Measurements from ENCODE around the gene CDH2.

Gene CDH2

DNA sequence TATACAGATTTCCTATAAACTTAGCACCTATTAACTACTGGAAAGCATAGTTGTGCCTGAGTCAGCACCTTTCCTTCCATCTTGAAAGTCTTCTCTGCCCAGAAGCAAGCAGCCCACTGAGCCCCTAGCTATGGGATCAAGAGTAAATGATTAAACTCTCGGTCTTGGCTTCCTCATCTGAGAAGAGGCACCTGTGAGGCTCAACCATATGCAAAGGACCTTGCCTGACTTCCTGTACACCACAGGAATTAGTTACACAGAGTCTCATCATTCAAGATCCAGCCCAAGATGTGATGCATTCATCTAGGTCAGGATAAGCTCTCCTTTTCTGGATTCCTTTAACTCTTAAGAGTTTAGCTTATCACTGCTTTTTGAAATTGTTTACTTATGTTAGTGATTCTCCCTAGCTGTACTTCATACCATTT is 96.0 kb downstream of the CDH2 start:
- DNase-seq = no peak

DNA sequence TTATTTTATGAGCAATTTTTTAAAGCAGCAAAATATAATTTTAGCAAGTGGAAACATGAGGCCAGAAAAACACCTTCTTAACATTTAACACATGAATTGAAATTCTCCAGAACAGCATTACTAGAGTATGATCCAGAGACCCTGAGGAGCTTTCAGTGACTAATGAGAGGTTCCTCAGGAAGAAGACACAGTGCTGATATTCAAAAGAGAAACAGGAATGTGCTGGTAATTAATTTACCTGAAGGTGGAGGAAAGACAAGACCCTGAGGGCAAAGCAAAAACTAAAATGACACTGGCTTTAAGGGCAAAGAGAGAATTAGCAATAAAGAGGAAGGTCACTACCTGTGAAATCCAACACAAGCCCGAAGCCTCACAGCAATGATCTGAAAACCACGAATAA is 97.0 kb downstream of the CDH2 start:
- DNase-seq = no peak

DNA sequence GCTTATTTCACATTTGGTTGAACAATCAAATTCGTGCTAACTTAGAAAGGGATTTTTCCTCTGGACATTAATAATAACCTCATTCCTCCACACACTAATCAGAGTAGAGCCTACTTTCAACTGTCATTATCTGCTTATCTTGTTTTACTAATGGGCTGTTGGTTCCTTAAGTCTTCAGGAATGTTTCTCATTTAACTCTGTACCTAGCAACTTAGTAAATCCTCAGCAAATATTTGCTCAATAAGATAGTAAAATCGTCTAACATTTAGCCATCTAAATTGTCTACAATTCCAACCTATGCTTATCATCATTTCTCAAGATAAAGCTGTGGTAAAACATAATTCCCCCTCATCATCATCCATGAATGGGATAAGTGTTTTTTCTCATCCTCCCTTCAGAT is 98.1 kb downstream of the CDH2 start:
- no peak for DNase-seq

DNA sequence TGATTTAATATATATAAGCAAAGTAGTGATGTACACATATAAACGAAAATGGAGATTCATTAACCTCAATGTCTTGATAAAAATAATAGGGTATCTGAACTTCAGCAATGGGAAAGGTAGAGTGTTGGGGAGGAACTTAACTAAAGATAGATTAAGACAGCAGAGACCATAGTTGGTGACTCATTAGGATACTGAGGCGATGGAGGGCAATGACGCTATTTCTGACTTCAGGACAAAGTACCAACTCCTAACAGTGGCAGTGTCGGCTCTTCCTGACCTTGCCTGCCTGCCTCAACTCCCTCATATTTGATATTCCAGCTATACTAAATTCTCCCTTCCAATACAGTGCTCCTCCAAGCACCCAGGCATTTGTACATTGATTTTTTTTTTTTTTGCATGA is 98.6 kb downstream of the CDH2 start:
- no peak for DNase-seq

DNA sequence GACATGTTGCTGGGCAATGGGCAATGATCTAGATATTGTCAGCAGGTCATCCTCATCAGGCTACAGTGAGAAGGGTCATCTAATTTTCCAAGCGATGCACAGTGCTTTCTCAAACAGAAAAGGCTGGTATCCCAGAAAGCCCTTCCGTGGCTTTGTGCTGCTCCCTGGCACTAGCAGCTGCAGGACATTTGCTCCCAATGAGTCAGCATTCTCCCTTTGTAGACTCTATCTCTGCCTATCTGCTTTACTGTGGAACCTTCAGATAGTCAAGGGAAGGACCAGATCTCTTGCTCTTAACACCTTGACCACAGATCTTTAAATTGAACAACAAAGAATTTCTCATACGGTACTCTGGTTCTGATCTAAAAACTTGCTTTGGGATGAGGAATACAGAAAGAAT is 101.4 kb downstream of the CDH2 start:
- no peak for DNase-seq

DNA sequence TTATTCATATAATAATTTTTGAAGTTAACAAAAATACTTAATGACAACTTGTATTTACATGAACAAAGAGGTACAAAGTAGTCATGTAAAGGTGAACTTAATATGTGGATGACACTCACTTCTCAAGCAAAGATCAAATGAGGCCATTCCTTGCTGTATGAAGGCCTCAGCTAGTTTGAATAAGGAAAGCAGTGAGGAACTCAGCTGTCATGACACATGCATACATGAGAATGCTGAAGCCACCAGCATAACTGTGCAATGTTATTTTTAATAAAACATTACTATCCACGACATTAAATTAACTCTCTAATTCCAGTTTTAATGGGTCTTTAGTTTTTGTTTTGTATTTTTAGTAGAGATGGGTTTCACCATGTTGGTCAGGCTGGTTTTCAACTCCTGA is 102.9 kb downstream of the CDH2 start:
- no peak for DNase-seq

- no peak for DNase-seq
These were observed 103.3 kb downstream of the CDH2 start for GRCh38 chr18:28073658-28074057.

DNA sequence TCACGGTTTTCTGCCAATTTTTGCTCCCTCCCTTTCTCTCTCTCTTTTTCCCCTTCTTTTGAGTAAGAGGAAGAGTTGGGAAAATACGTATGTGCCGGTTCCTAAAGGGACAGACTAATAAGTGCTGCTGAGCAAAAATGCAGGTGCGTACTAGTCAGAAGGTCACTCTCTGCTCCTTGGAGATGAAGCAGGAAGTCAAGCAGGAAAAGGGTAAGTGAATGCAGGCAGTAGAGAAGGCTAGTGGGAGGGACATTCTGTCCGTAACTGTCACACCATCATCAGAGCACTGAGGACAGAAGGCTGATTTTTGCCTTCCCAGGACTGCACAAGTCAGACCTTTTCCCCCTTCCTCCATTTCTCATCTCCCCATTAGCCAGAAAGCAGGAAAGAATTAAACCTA is 105.7 kb downstream of the CDH2 start:
- no peak for DNase-seq

DNA sequence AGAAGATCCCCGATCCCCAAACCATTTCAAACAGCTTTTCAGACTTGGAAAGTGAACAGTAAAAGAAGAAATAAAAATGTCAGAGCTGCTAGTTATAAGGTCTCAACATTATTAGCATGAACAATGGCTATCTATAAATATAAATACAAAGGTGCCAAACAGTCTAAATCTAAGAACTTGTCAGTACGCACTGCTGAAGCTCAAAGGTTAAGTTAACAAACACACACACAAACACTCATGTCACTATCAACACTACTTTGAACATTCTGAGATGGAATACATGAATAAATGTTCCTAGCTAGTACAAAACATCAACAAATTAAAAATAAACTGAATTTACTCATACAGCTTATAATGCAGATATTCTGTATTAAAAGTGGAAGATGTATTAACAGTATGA is 108.7 kb downstream of the CDH2 start:
- DNase-seq = no peak

DNA sequence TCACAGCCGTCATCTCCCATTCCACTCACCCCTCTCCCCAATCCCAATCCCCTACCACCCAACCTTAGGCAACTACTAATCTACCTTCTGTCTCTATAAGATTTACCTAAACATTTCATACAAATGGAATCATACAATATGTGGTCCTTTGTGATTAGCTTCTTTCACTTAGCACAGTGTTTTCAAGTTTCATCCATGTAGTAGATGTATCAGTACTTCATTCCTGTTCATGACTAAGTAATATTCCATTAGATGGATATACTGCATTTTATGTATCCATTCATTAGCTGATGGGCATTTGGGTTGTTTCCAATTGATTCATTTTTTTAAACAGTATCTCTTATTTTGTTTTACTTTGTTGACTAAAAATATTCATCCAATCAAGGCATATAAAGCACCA is 109.6 kb downstream of the CDH2 start:
- no peak for DNase-seq

DNA sequence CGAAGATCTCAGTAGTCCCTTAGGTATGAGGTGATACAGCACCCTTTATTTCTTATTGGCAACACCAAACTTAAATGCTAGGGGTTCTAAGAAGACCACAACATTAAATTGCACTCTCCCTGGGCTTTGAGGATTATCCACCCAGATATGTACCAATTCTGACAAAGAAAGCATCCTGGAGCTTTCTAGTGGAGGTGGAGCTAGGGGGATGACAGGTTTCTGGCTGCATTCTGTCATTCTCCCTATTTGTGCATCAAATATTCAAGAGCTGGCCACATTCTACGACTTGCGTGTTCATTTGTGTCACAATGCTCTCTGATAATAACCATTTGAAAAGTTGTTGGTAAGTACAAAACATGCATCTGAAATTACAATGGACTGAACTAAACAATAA is 111.1 kb downstream of the CDH2 start:
- DNase-seq = no peak

DNA sequence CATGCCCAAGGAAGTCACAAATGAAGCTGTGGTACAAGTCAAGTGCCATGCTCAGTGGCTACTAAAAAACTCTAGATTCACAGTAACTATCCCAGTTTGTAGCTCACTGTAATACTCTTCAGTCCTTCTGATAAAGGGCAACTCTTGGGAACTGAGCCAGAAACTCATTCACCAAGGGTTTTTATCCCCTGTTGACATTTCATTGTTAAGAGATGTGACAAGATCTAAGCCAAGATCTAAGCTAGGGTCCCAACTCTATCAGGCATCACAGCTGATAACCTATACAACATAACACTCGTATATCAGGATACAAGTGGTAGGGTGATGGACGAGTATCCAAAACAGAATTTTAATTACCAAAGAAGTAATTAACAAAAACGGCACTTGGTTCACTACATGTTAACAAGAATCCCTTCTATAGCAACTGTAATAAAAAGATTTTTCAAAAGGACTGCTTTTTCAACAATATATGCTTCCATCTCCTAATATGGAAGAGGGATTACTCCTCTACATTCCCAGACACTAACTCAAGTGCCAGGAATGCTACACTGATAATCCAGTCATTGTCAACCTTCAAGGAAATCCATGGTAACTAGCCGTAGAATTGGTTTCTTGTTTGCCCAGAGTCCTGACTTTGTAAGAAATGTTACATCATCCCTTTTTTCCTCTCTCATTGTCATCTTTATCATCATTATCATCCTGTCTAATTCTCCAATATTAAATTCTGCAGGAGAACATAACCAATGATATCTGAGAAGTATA is 111.7 kb downstream of the CDH2 start:
- no peak for DNase-seq

GRCh38 chr18:28063926-28064325 is 113.0 kb downstream of the CDH2 start:
- DNase-seq = no peak

GRCh38 chr18:28063271-28063761 is 113.6 kb downstream of the CDH2 start:
- DNase-seq = no peak

DNA sequence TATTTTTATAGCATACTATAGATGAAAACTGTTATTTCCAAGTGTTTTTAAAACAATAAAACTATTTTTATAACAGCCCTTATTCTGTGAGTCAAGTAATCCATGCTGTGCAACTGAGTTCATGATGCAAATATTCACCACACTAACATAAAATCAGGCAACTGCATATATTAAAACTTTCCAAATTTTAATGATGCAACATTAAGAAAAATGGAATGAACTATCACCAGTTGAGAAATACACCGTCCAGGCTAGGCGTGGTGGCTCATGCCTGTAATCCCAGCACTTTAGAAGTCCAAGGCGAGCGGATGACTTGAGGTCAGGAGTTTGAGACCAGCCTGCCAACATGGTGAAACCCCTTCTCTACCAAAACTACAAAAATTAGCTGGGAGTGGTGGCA is 114.5 kb downstream of the CDH2 start:
- no peak for DNase-seq

GRCh38 chr18:28059861-28060260 is 117.1 kb downstream of the CDH2 start:
- no peak for DNase-seq

GRCh38 chr18:28050545-28050944 is 126.4 kb downstream of the CDH2 start:
- no peak for DNase-seq

- DNase-seq = no peak
These were observed 128.3 kb downstream of the CDH2 start for GRCh38 chr18:28048612-28049011.

GRCh38 chr18:28045880-28046279 is 131.1 kb downstream of the CDH2 start:
- no peak for DNase-seq

DNA sequence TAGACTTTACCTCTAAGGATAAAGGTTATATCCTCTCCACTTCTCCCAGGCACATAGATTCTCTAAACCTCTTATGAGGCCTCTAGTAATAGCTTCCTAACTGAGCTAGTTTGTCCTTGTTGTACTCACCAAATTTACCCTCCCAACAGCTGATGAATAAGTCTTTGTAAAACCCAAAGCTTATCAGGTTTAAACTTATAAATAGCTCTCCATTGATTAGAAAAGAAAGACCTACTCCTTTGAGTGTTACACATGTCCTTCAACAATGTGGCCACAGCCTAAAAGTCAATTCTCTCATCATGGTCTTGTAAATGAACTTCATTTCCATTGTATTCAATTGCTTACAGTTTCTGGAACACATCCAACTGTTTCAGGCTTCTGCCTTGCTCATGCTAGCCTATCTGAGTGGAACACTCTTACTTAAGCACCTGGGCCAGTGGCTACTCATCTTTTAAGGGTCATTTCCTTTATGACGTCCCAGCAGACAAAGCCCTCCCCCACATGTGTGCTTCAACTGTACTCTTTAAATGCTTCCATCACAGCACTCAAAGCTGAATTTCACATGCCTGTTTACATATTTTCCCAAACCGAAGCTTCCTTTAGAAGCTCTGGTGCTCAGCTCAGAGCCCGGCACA is 131.6 kb downstream of the CDH2 start:
- no peak for DNase-seq

DNA sequence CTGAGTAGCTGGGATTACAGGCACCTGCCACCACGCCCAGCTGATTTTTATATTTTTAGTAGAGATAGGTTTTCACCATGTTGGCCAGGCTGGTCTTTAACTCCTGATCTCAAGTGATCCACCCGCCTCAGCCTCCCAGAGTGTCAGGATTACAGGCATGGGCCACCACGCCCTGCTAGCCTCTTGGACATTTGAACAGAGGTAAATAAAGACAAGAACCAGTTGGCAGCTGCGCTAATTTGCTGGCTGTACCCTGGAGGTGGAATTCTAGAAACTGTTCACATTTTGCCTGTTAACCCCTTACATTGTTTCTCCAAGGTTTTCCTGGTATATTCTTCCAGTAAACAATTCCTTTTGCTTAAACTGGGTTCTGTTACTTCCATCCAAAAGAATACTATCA is 132.9 kb downstream of the CDH2 start:
- DNase-seq = no peak

DNA sequence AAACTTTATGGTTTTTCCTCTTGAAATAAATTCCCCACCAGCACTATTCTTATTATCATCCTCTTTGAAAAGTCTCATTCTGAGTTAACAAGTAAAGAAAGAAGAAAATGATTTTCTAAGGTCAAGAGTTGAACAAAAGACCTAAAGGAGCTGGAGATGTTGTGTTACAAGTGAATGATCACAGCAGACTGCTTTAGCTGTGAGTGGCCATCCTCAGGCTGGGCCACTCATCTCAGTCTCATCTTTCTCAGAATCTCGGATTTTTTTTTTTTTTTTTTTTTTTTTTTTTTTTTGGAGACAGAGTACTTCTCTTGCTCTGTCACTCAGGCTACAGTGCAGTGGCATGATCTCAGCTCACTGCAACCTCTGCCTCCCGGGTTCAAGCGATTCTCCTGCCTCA is 133.3 kb downstream of the CDH2 start:
- DNase-seq = no peak

DNA sequence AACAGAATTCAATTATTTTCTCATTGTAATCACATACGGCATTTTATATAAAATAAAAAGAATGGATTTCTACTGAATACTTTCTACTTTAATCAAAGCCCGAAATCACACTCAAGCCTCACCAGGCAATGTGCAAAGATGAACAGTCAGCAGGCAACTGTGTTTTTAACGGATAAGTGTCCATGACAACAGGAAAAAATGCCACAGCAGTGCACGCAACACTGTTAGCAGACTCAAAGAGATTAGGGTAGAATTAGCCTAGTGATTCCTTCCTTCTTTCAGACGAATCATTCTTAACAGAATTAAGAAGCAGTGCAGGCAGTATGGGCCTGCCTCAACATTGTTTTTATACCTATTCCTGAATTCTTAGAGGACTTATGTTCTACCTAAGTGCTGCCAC is 135.6 kb downstream of the CDH2 start:
- DNase-seq = no peak

DNA sequence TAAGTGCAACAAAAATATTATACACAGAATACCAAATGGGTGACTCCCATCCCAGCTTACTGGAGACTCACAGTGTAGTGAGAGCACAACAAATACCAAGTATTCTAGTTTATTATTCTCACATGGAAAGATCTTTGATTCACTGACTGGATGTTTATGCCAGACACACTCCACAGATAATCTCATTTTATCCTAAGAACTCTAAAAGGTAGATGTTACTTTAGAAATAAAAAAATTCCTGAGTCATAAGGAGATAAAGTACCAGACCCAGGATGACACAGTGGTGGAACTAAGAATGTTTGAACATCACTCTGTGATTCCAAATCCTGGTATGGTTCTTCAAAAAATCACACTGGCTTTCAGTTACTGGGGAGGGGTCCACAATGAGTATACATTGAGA is 136.2 kb downstream of the CDH2 start:
- DNase-seq = no peak

- no peak for DNase-seq
These were observed 136.7 kb downstream of the CDH2 start for GRCh38 chr18:28040211-28040610.
